HepG2 (cell line): ENCODE measurements around the gene MT1F.

Experiments
- HOXA7 ChIP-seq: sonication (generic); formaldehyde crosslinking; IDR thresholded peaks from 2 replicates; pipeline ENCODE4 v1.8.1; 2022; ENCODE audit warnings: mild to moderate bottlenecking, missing genetic modification reagents, moderate library complexity
- NKX3-1 ChIP-seq: sonication (generic); formaldehyde crosslinking; IDR thresholded peaks from 2 replicates; pipeline ENCODE4 v1.5.0; 2020; ENCODE audit warnings: missing genetic modification reagents
- SPEN ChIP-seq: sonication (generic); formaldehyde crosslinking; IDR thresholded peaks from 2 replicates; pipeline ENCODE4 v1.5.1; 2020; ENCODE audit warnings: low read depth, mild to moderate bottlenecking, missing genetic modification reagents
- ZNF280B ChIP-seq: sonication (generic); formaldehyde crosslinking; IDR thresholded peaks from 2 replicates; pipeline ENCODE4 v1.5.0; 2020; ENCODE audit warnings: missing genetic modification reagents, mild to moderate bottlenecking, borderline replicate concordance

- TF ChIP-seq NKX3-1 = no peak
- no peak for TF ChIP-seq HOXA7
- no peak for TF ChIP-seq SPEN (CRISPR knock-in tag)
- no peak for TF ChIP-seq ZNF280B (CRISPR knock-in tag)
Observed at GRCh38 chr16:56620339-56620897, 37.3 kb upstream of the MT1F start.
